LNCaP clone FGC (cell line): ENCODE results near the gene PTPN3.

Experiments
- DNase-seq: peaks from one replicate; pipeline ENCODE4 v3.0.0-alpha.2; 2011; ENCODE audit warnings: low read depth
- H3K4me3 ChIP-seq: 2 replicates; pipeline ENCODE4 v1.5.1; 2011; ENCODE audit warnings: mild to moderate bottlenecking, low read depth, low read length, control low read depth
- CTCF ChIP-seq: IDR thresholded peaks from 2 replicates; pipeline ENCODE4 v1.5.1; 2012; ENCODE audit warnings: mild to moderate bottlenecking; ENCODE audit not compliant: control insufficient read depth, insufficient read depth; ENCODE audit errors: extremely low read depth

The PTPN3 gene

GRCh38 chr9:109455861-109456260, 42.2 kb downstream of the PTPN3 start:
- DNase-seq: no peak
- H3K4me3 ChIP-seq: no peak overlapping the region
- TF ChIP-seq CTCF: peak; percentile 6; the same call in 1 of the 2 replicates

- DNase-seq: no peak
- no peak for TF ChIP-seq CTCF
- H3K4me3 ChIP-seq: no peak overlapping the region
Observed at GRCh38 chr9:109455391-109455790, 42.7 kb downstream of the PTPN3 start.

GRCh38 chr9:109454601-109455155, 43.4 kb downstream of the PTPN3 start:
- no peak for DNase-seq
- H3K4me3 ChIP-seq: no peak overlapping the region
- TF ChIP-seq CTCF: no peak

GRCh38 chr9:109454041-109454440, 44.1 kb downstream of the PTPN3 start:
- TF ChIP-seq CTCF: no peak
- H3K4me3 ChIP-seq: no peak overlapping the region
- no peak for DNase-seq

GRCh38 chr9:109453210-109453842, 44.8 kb downstream of the PTPN3 start:
- DNase-seq: no peak
- TF ChIP-seq CTCF: no peak
- H3K4me3 ChIP-seq: no peak overlapping the region

- TF ChIP-seq CTCF: no peak
- DNase-seq: no peak
- H3K4me3 ChIP-seq: no peak overlapping the region
Observed at GRCh38 chr9:109452761-109453160, 45.3 kb downstream of the PTPN3 start.
